Heart right ventricle (tissue), 16 donors: ENCODE measurements around the gene MMRN2. TPM values are rescaled to one million over a fixed set of nuclear protein-coding genes. Genes with fewer than 3 reads are reported as not detected.
"Not testable (repeated sequence)": the region's sequence is repeated elsewhere in the genome, so short reads cannot be mapped to it uniquely, and the experiment has no call there.

Experiments used
- ATAC-seq, 8 donors: fragments of 200-7000 bp; cut with Tn5 transposase; one replicate each; pipeline ENCODE4 v1.9.1; 2020; ENCODE audit warnings: mild to moderate bottlenecking in 8 of 8, moderate library complexity in 8 of 8, moderate number of reproducible peaks in 1 of 8
- DNase-seq, 2 donors: peaks; one replicate each; pipeline ENCODE4 v3.0.0-alpha.2; 2020
- H3K27ac ChIP-seq, 10 donors: fragments of 200-600 bp; sonication (generic) in 2 of 10; one replicate each; pipeline versions ENCODE4 v1.5.0 to v1.8.0; 2020 to 2022; ENCODE audit warnings: mild to moderate bottlenecking in 3 of 10
- H3K27me3 ChIP-seq, 7 donors: fragments of 200-600 bp; one replicate each; pipeline ENCODE4 v1.8.0; 2021 to 2022; ENCODE audit warnings: mild to moderate bottlenecking in 2 of 7
- H3K36me3 ChIP-seq, 9 donors: fragments of 200-600 bp; sonication (generic) in 1 of 9; one replicate each; pipeline versions ENCODE4 v1.5.0 to v1.8.0; 2020 to 2022; ENCODE audit warnings: mild to moderate bottlenecking in 2 of 9
- H3K4me1 ChIP-seq, 9 donors: fragments of 200-600 bp; sonication (generic) in 1 of 9; one replicate each; pipeline versions ENCODE4 v1.5.0 to v1.8.0; 2020 to 2022; ENCODE audit warnings: mild to moderate bottlenecking in 4 of 9
- H3K4me3 ChIP-seq, 10 donors: fragments of 200-600 bp; sonication (generic) in 2 of 10; one replicate each; pipeline versions ENCODE4 v1.5.0 to v1.8.0; 2020 to 2022; ENCODE audit warnings: mild to moderate bottlenecking in 7 of 10, moderate library complexity in 2 of 10
- H3K9me3 ChIP-seq, 11 donors: fragments of 200-600 bp in 10 of 11; sonication (generic) in 2 of 11; one replicate each; pipeline versions ENCODE4 v1.5.0 to v1.8.0; 2013 to 2022; ENCODE audit warnings: mild to moderate bottlenecking in 2 of 11, control low read depth in 1 of 11, moderate library complexity in 1 of 11
- CTCF ChIP-seq, 9 donors: fragments of 200-600 bp; sonication (generic) in 2 of 9; IDR thresholded peaks; one replicate each; pipeline versions ENCODE4 v1.5.0 to v1.8.0; 2021 to 2022; ENCODE audit warnings: antibody characterized with exemption in 9 of 9, mild to moderate bottlenecking in 5 of 9, moderate library complexity in 1 of 9
- WGBS, 2 donors: extraction: QIAGEN DNeasy Blood & Tissue Kit; methylation state at CpG; one replicate each; pipeline ENCODE4 v1.1.7; 2013; ENCODE audit warnings: inconsistent platforms in 1 of 2; 5-methylcytosine and 5-hydroxymethylcytosine counted together
- intact Hi-C, 10 donors: fragments of 100-400 bp; cut with DNase I; formaldehyde crosslinking; loops; one replicate each; pipeline versions ENCODE4 v1.11.1 to v1.14.2; 2022
- polyA plus RNA-seq, 2 donors: library from polyadenylated mRNA; stranded (reverse); fragments of 200-250 nt; gene quantifications; one replicate each; pipeline ENCODE4 v1.2.3, GENCODE V29; 2013
- total RNA-seq, 10 donors: library from RNA; stranded (reverse); fragmentation: NEBNext Ultra II Directional in 3 of 10; extraction: Animal tissue kit (Norgen Biotek cat#: 25700) in 3 of 10; gene quantifications; one replicate each; pipeline versions ENCODE4 v1.2.1 to v1.2.4, GENCODE V29; 2021 to 2023
- donor health status: Arrhythmogenic right ventricular cardiomyopathy.
- donor health status: ischemic (EF 13 %, LVEDD 7.1; RV severe dilation, severe dysfunction).
- donor health status: healthy with polysubstance abuse.
- donor health status: DM: no; HTN: yes; CAD: no.
- donor health status: DM: no; HTN: no; CAD: no.
- donor health status: ischemic (EF 25% LVEDD 6.9; RV normal size, moderate dysfunction).
- donor health status: ischemic (EF 25% LVEDD 5.7; RV mildly dilated, moderate dysfunction).
- donor health status: healthy.
- donor health status: DM: yes; HTN: yes; CAD: no.
- donor health status: Ischemic cardiomyopathy.
- donor health status: ischemic (EF 35%, LVEDD 5.7; RV mildly dilated, moderate dysfunction).
- donor health status: nonischemic (EF 11% LVEDD 7.7; RV severe dilation, severe dysfunction).
- donor health status: DM: yes; HTN: yes; CAD: no.
- donor health status: PGD.
- donor health status: ischemic (EF 29% LVEDD 5.4; RV normal size, mild dysfunction).
- donor health status: nonischemic (EF 23%, LVEDD 6.1; RV moderate dilation, normal function).

The MMRN2 gene
- total and polyA plus RNA-seq, 12 donors, result 22.5 to 43.2 (median 33.2) TPM

DNA sequence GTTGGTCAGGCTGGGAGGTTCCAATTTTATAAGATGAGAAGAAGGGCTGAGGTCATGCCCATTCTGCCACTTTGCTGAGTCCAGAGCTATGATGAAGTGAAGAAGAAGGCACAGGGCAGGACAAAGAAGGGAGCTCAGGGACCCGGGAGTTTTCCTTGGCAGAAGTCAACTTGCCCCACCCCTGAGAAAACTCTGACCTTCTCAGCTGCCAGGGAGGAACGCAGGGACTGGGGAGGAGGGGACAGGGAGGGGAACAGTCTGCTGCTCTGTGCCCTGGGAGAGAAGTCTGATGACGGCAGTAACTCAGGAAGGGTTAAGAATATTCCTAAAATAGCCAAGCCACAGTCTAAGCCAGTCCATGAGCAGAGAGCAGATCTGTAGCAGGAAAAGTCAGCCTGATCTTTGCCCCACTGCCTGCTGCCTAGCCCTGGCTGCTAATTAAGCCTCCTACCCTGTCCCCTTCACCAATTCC is 22.6 kb upstream of the MMRN2 start:
- intact Hi-C loops, result loop anchor here in 2 of 10 donors (10.0 kb wide), 2 partner anchors 75 to 115 kb away; partner anchors contain the start of genes GLUD1 (in 1 of the 2) and SHLD2 (in 1 of the 2)
- peaks cover 8 to 38% (median 17%) of the 10 kb centered on the region in 9 donors for H3K4me1 ChIP-seq
- DNase-seq (peak; percentile 50 to 57), ATAC-seq (peak; percentile 78 to 95 (median 90))
- peak overlapping the region in 3 of 10 donors; percentile 1 to 13 (median 6) for H3K4me3 ChIP-seq
- H3K27me3 ChIP-seq, result no peaks in the 10 kb centered on the region
- 7 to 9% methylated on average over 3 of the region's 3 CpGs for WGBS, 2 donors
- H3K27ac ChIP-seq, result peak overlapping the region; percentile 61 to 84 (median 76)
- peaks cover 0 to 9% (median 0%) of the 10 kb centered on the region in 9 donors for H3K36me3 ChIP-seq
- no peak for TF ChIP-seq CTCF (IDR thresholded peaks at IDR 0.05)
- no peaks in the 10 kb centered on the region for H3K9me3 ChIP-seq

DNA sequence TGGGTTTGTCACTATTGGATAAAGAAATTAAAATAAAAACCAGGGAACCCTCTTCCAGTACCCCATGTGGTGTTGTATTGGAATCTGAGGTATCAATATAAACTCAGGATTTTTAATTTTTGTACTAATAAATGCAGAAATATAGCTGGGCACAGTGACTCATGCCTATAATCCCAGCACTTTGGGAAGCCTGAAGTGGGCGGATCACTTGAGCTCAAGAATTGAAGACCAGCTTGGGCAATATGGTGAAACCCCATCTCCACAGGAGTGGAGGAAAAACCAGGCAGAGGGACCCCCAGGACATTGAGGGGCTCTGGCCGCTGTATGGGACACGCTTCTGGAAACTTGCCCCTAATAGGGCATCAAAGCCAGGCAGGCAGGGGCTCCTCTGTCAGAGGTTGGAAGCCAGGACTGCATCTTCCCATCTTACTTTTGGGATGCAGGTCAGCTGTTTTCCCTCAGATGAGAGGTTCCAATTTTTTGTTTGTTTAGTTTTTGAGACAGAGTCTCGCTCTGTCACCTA is 21.9 kb upstream of the MMRN2 start:
- Histone ChIP-seq H3K27me3 (no peaks in the 10 kb centered on the region), H3K36me3 (peaks cover 0 to 7% (median 0%) of the 10 kb centered on the region in 9 donors), H3K4me1 (peaks cover 8 to 38% (median 17%) of the 10 kb centered on the region in 9 donors), H3K4me3 (no peak overlapping the region), H3K9me3 (no peaks in the 10 kb centered on the region), H3K27ac (peak overlapping the region in 8 of 10 donors; percentile 29 to 84 (median 79))
- ATAC-seq, result peak in 5 of 8 donors; percentile 7 to 42 (median 17)
- 67 to 91% methylated on average over 4 of the region's 4 CpGs for WGBS, 2 donors
- intact Hi-C loops, result loop anchor here in 1 of 10 donors (10.0 kb wide), 1 partner anchor 115 kb away; the partner anchor contains the start of genes GLUD1 and SHLD2
- no peak for DNase-seq
- TF ChIP-seq CTCF (IDR thresholded peaks at IDR 0.05), result no peak

DNA sequence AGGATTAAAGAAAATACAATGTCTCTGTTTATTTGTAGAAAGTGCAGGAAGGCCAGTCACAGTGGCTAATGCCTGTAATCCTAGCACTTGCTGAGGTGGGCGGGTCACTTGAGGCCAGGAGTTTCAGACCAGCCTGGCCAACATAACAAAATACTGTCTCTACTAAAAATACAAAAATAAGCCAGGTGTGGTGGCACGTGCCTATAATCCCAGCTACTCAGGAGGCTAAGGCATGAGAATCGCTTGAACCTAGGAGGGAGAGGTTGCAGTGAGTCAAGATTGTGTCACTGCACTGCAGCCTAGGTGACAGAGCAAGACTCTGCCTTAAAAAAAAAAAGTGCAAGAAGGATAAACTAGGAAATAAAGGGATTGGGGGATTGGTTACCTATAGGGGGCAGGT is 21.0 kb upstream of the MMRN2 start:
- H3K36me3 ChIP-seq, ATAC-seq, H3K4me3 ChIP-seq, H3K9me3 ChIP-seq, H3K27me3 ChIP-seq, DNase-seq: not testable (repeated sequence)
- Histone ChIP-seq H3K27ac (peak overlapping the region in 7 of 10 donors; percentile 15 to 80 (median 53)), H3K4me1 (peaks cover 8 to 38% (median 17%) of the 10 kb centered on the region in 9 donors)
- WGBS, 2 donors, result 82 to 92% methylated on average over 3 of the region's 3 CpGs
- intact Hi-C loops, result loop anchor here in 1 of 10 donors (10.0 kb wide), 1 partner anchor 116 kb away; the partner anchor contains the start of genes GLUD1 and SHLD2

GRCh38 chr10:86976362-86977056 is 19.1 kb upstream of the MMRN2 start:
- intact Hi-C loops, result loop anchor here in 1 of 10 donors (10.0 kb wide), 1 partner anchor 118 kb away; the partner anchor contains the start of genes GLUD1 and SHLD2
- 89 to 98% methylated on average over 5 of the region's 5 CpGs for WGBS, 2 donors
- Histone ChIP-seq H3K4me3 (no peak overlapping the region), H3K36me3 (no peaks in the 10 kb centered on the region), H3K27ac (no peak overlapping the region), H3K9me3 (no peaks in the 10 kb centered on the region), H3K4me1 (peaks cover 11 to 46% (median 22%) of the 10 kb centered on the region in 9 donors), H3K27me3 (peaks cover 0 to 7% (median 0%) of the 10 kb centered on the region in 7 donors)
- DNase-seq, result no peak
- no peak for TF ChIP-seq CTCF (IDR thresholded peaks at IDR 0.05)
- ATAC-seq, result no peak
